Mesenchymal stem cell (in vitro differentiated cells and primary cell): ENCODE data around the gene POLR1H.

Experiments used
- DNase-seq: peaks from one replicate; pipeline ENCODE4 v3.0.0-alpha.2; 2013
- H2AFZ ChIP-seq: one replicate; pipeline ENCODE4 v1.6.1; 2013; ENCODE audit warnings: low read depth, mild to moderate bottlenecking, control low read depth, inconsistent platforms, low read length, moderate library complexity
- H2AK5ac ChIP-seq: 2 replicates; pipeline ENCODE4 v1.6.1; 2013; ENCODE audit warnings: low read length, moderate library complexity, mild to moderate bottlenecking, inconsistent platforms; ENCODE audit not compliant: severe bottlenecking
- H2BK120ac ChIP-seq: one replicate; pipeline ENCODE4 v1.6.1; 2013; ENCODE audit warnings: low read depth, mild to moderate bottlenecking, inconsistent platforms, low read length, moderate library complexity
- H2BK12ac ChIP-seq, 2 experiments: one replicate each; pipeline ENCODE4 v1.6.1; 2013; ENCODE audit warnings: inconsistent platforms in 2 of 2, low read length in 2 of 2, mild to moderate bottlenecking in 2 of 2, moderate library complexity in 2 of 2, control low read depth in 1 of 2
- H2BK15ac ChIP-seq: one replicate; pipeline ENCODE4 v1.6.1; 2013; ENCODE audit warnings: mild to moderate bottlenecking, low read depth, inconsistent platforms; ENCODE audit not compliant: poor library complexity, severe bottlenecking
- H2BK5ac ChIP-seq: 2 replicates; pipeline ENCODE4 v1.6.1; 2013; ENCODE audit warnings: low read depth, mild to moderate bottlenecking, low read length, control low read depth, inconsistent platforms; ENCODE audit not compliant: poor library complexity, severe bottlenecking
- H3K14ac ChIP-seq, 2 experiments: one replicate each; pipeline ENCODE4 v1.6.1; 2013; ENCODE audit warnings: inconsistent platforms in 2 of 2, low read length in 2 of 2, control low read depth in 1 of 2, mild to moderate bottlenecking in 1 of 2, moderate library complexity in 1 of 2
- H3K18ac ChIP-seq, 2 experiments: one replicate each; pipeline ENCODE4 v1.6.1; 2013; ENCODE audit warnings: inconsistent platforms in 2 of 2, low read length in 2 of 2, control low read depth in 1 of 2, low read depth in 1 of 2, mild to moderate bottlenecking in 1 of 2
- H3K23ac ChIP-seq, 2 experiments: one replicate each; pipeline ENCODE4 v1.6.1; 2013; ENCODE audit warnings: inconsistent platforms in 2 of 2, low read length in 2 of 2, mild to moderate bottlenecking in 2 of 2, moderate library complexity in 2 of 2, control low read depth in 1 of 2
- H3K27ac ChIP-seq: 2 replicates; pipeline ENCODE4 v1.5.1; 2013; ENCODE audit warnings: mild to moderate bottlenecking, moderate library complexity, low read length, control low read depth, inconsistent platforms; ENCODE audit not compliant: poor library complexity, severe bottlenecking
- H3K27me3 ChIP-seq, 2 experiments: 2 replicates each; pipeline versions ENCODE4 v1.6.1 to v1.7.0; 2013; ENCODE audit warnings: low read length in 2 of 2, mild to moderate bottlenecking in 2 of 2, moderate library complexity in 2 of 2, control low read depth in 1 of 2, inconsistent platforms in 1 of 2; ENCODE audit not compliant: control insufficient read depth in 1 of 2, insufficient read depth in 1 of 2
- H3K36me3 ChIP-seq, 2 experiments: 2 replicates each; pipeline versions ENCODE4 v1.6.1 to v1.7.0; 2013; ENCODE audit warnings: low read length in 2 of 2, control low read depth in 1 of 2, inconsistent platforms in 1 of 2, low read depth in 1 of 2, mild to moderate bottlenecking in 1 of 2; ENCODE audit not compliant: insufficient read depth in 2 of 2, control insufficient read depth in 1 of 2
- H3K4ac ChIP-seq, 2 experiments: one replicate each; pipeline ENCODE4 v1.6.1; 2013; ENCODE audit warnings: inconsistent platforms in 2 of 2, low read length in 2 of 2, mild to moderate bottlenecking in 2 of 2, moderate library complexity in 2 of 2, control low read depth in 1 of 2, low read depth in 1 of 2
- H3K4me1 ChIP-seq: 2 replicates; pipeline ENCODE4 v1.6.1; 2013; ENCODE audit warnings: low read depth, low read length, control low read depth; ENCODE audit not compliant: control insufficient read depth, insufficient read depth
- H3K4me2 ChIP-seq: 2 replicates; pipeline ENCODE4 v1.6.1; 2013; ENCODE audit warnings: low read length, mild to moderate bottlenecking, inconsistent platforms; ENCODE audit not compliant: poor library complexity, severe bottlenecking
- H3K4me3 ChIP-seq, 2 experiments: 2 replicates each; pipeline versions ENCODE4 v1.5.1 to v1.7.0; 2013; ENCODE audit warnings: low read length in 2 of 2, mild to moderate bottlenecking in 2 of 2, control low read depth in 1 of 2, low read depth in 1 of 2; ENCODE audit not compliant: insufficient read depth in 1 of 2
- H3K79me1 ChIP-seq: replicated peaks from 2 replicates; pipeline ENCODE4 v1.6.1; 2013; ENCODE audit warnings: mild to moderate bottlenecking, control low read depth, low read length, inconsistent platforms; ENCODE audit not compliant: poor library complexity, severe bottlenecking
- H3K9ac ChIP-seq: 2 replicates; pipeline ENCODE4 v1.7.0; 2013; ENCODE audit warnings: mild to moderate bottlenecking, low read length, moderate library complexity
- H3K9me3 ChIP-seq: 2 replicates; pipeline ENCODE4 v1.7.0; 2013; ENCODE audit warnings: mild to moderate bottlenecking, low read length; ENCODE audit not compliant: control insufficient read depth
- H4K8ac ChIP-seq: one replicate; pipeline ENCODE4 v1.6.1; 2013; ENCODE audit warnings: inconsistent platforms, mild to moderate bottlenecking, low read length, moderate library complexity
- H4K91ac ChIP-seq: one replicate; pipeline ENCODE4 v1.6.1; 2013; ENCODE audit warnings: mild to moderate bottlenecking, low read length, inconsistent platforms
- WGBS: methylation state at CpG from one replicate; pipeline ENCODE4 v1.1.7; 2013; ENCODE audit warnings: mixed read lengths; 5-methylcytosine and 5-hydroxymethylcytosine counted together

The POLR1H gene

DNA sequence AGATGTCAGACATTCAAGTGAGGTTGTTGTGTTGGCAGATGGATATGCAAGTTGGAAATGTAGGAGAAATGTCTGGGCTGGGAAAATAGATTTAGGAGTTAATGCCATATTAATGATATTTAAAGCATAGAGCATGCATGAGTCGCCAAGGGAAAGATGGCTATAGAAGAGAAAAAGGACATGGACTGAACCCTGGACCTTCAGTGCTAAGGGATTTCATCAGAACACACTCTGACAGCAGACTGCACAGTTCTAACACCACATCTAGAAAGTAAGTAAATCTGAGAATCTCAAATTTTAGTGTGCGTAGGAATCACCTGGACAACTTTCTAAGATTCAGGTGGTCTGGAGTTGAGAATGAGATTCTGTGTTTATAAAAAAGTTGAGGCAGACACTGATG lies 17.3 kb upstream of the POLR1H start:
- Histone ChIP-seq H2BK120ac (no peak overlapping the region), H3K9ac (no peak overlapping the region), H3K27me3 (no peaks in the 10 kb centered on the region), H4K91ac (no peak overlapping the region), H3K79me1 (peaks cover 6% of the 10 kb centered on the region), H3K36me3 (no peaks in the 10 kb centered on the region), H3K4me2 (no peak overlapping the region), H3K4me3 (no peak overlapping the region), H2AFZ (no peak overlapping the region), H3K4ac (no peak overlapping the region), H2BK12ac (no peak overlapping the region), H4K8ac (no peak overlapping the region), H2BK5ac (no peak overlapping the region), H3K27ac (no peak overlapping the region), H3K9me3 (no peaks in the 10 kb centered on the region), H2AK5ac (no peak overlapping the region), H3K4me1 (peaks cover 2% of the 10 kb centered on the region), H3K14ac (no peak overlapping the region), H2BK15ac (no peak overlapping the region), H3K23ac (no peak overlapping the region), H3K18ac (no peak overlapping the region)
- DNase-seq, result no peak
- 100% methylated on average over 1 of the region's 2 CpGs for WGBS

DNA sequence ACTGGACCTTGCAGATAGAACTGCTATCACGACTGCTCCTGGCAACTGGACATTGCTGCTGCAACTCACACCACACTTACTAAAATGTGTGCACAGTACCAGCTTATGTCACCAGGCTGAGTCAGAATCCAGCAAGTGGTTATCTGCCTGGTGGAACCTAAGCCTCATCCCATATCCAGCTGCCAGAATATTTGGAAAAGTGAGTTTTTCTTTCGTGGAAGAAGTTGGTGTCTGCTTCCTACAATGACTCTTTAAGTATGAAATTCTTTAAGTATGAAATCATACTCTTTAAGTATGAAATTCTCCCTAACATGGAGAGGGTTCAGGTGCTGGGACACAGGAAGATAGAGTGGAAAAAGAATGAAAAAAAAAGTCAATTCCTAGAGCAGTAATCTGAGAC lies 16.4 kb upstream of the POLR1H start:
- Histone ChIP-seq H3K27ac (no peak overlapping the region), H3K23ac (no peak overlapping the region), H4K91ac (no peak overlapping the region), H4K8ac (no peak overlapping the region), H2BK15ac (no peak overlapping the region), H3K27me3 (no peaks in the 10 kb centered on the region), H3K79me1 (peaks cover 6% of the 10 kb centered on the region), H3K9me3 (no peaks in the 10 kb centered on the region), H3K4me1 (peaks cover 2% of the 10 kb centered on the region), H3K4ac (no peak overlapping the region), H3K18ac (no peak overlapping the region), H3K14ac (no peak overlapping the region), H2BK12ac (no peak overlapping the region), H3K9ac (no peak overlapping the region), H2BK5ac (no peak overlapping the region), H2BK120ac (no peak overlapping the region), H3K4me3 (no peak overlapping the region), H3K36me3 (no peaks in the 10 kb centered on the region), H3K4me2 (no peak overlapping the region), H2AFZ (no peak overlapping the region), H2AK5ac (no peak overlapping the region)
- WGBS, result 92% methylated on average over 1 of the region's 2 CpGs
- DNase-seq, result peak; percentile 37

DNA sequence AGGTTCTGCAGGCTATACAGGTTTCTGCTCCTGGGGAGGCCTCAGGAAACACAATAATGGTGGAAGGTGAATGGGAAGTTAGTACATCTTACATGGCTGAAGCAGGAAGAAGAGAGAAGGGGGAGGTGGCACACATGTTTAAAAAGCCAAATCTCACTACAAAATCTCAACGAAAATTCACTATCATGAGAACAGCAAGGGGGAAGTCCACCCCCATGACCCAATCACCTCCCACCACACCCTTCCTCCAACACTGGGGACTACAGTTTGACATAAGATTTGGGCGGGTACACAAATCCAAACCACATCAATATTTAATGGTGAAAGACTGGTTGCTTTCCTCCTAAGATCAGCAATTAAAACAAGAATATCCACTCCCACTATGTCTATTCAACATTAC lies 13.8 kb upstream of the POLR1H start:
- H3K79me1 ChIP-seq, result peaks cover 6% of the 10 kb centered on the region
- WGBS, result 64% methylated on average over 2 of the region's 2 CpGs
- H3K27ac ChIP-seq, result no peak overlapping the region
- no peak overlapping the region for H2AK5ac ChIP-seq
- H2BK12ac ChIP-seq, result no peak overlapping the region
- no peak overlapping the region for H3K4me2 ChIP-seq
- H2BK120ac ChIP-seq, result no peak overlapping the region
- H3K27me3 ChIP-seq, result no peaks in the 10 kb centered on the region
- no peak for DNase-seq
- peaks cover 2% of the 10 kb centered on the region for H3K4me1 ChIP-seq
- H2BK5ac ChIP-seq, result no peak overlapping the region
- H4K91ac ChIP-seq, result no peak overlapping the region
- H3K18ac ChIP-seq, result no peak overlapping the region
- no peak overlapping the region for H2BK15ac ChIP-seq
- no peaks in the 10 kb centered on the region for H3K36me3 ChIP-seq
- no peak overlapping the region for H3K14ac ChIP-seq
- no peak overlapping the region for H4K8ac ChIP-seq
- no peak overlapping the region for H3K4me3 ChIP-seq
- H3K9ac ChIP-seq, result no peak overlapping the region
- no peak overlapping the region for H3K4ac ChIP-seq
- no peaks in the 10 kb centered on the region for H3K9me3 ChIP-seq
- H3K23ac ChIP-seq, result no peak overlapping the region
- H2AFZ ChIP-seq, result no peak overlapping the region

DNA sequence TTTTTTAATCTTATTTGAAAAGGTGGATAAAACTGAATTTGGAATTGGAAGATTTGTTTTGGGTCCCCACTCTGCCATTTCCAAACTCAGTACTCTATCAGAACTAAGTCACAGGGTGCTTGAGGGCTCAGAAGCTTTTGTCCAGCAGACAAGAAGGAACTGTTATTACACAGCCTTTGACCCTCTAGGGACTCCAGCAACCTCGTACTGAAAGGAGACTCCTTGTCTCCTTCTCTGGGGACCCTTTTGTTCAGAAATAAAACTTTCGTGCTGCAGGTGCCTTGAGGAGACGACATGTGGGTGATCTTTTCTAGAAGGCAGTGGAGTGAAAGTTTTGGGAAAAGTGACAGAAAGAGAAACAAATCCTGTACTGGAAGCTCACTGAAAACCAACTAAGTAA lies 7.4 kb upstream of the POLR1H start:
- WGBS, result 94% methylated on average over 2 of the region's 3 CpGs
- Histone ChIP-seq H2BK120ac (no peak overlapping the region), H3K18ac (no peak overlapping the region), H2AK5ac (no peak overlapping the region), H3K23ac (no peak overlapping the region), H3K9ac (no peak overlapping the region), H3K27me3 (no peaks in the 10 kb centered on the region), H2BK5ac (no peak overlapping the region), H3K36me3 (peaks cover 0 to 34% of the 10 kb centered on the region in 2 experiments), H3K4me1 (no peaks in the 10 kb centered on the region), H2AFZ (no peak overlapping the region), H3K4ac (no peak overlapping the region), H2BK15ac (no peak overlapping the region), H3K4me3 (no peak overlapping the region), H4K8ac (no peak overlapping the region), H4K91ac (no peak overlapping the region), H3K27ac (no peak overlapping the region), H3K79me1 (peaks cover 1% of the 10 kb centered on the region), H2BK12ac (no peak overlapping the region), H3K9me3 (no peaks in the 10 kb centered on the region), H3K14ac (no peak overlapping the region), H3K4me2 (no peak overlapping the region)
- DNase-seq, result no peak
